GM12873 (cell line): ENCODE results near the gene ASCC1.

Experiments
- CTCF ChIP-seq: IDR thresholded peaks from 2 replicates; pipeline ENCODE4 v1.5.1; 2012; ENCODE audit warnings: low read depth, mild to moderate bottlenecking, moderate library complexity, low read length, control low read depth; ENCODE audit not compliant: insufficient read depth; ENCODE audit errors: missing control alignments

Gene ASCC1

GRCh38 chr10:72146071-72146470, 70.0 kb downstream of the ASCC1 start:
- no peak for TF ChIP-seq CTCF

- no peak for TF ChIP-seq CTCF
Observed at GRCh38 chr10:72145657-72146056, 70.4 kb downstream of the ASCC1 start.

- no peak for TF ChIP-seq CTCF
Observed at GRCh38 chr10:72140850-72141249, 75.2 kb downstream of the ASCC1 start.

- no peak for TF ChIP-seq CTCF
Observed at GRCh38 chr10:72140174-72140573, 75.9 kb downstream of the ASCC1 start.

GRCh38 chr10:72137583-72137982, 78.5 kb downstream of the ASCC1 start:
- no peak for TF ChIP-seq CTCF

GRCh38 chr10:72134785-72135767, 81.0 kb downstream of the ASCC1 start:
- no peak for TF ChIP-seq CTCF

GRCh38 chr10:72133517-72133916, 82.6 kb downstream of the ASCC1 start:
- TF ChIP-seq CTCF: no peak
